Dendritic cell treated with granulocyte-macrophage colony-stimulating factor and Interleukin-4, amounts not matched to agents 40 ng/mL and 50 ng/mL, for 4 days (primary cell): Measurements from ENCODE around the gene EDC3.
"Not testable (repeated sequence)": the region's sequence is repeated elsewhere in the genome, so short reads cannot be mapped to it uniquely, and the experiment has no call there.

Experiments
- H3K27ac Mint-ChIP-seq: one replicate; pipeline ENCODE4 v1.8.0; 2022; ENCODE audit warnings: mild to moderate bottlenecking, mixed read lengths
- H3K27me3 Mint-ChIP-seq: one replicate; pipeline ENCODE4 v1.8.0; 2022; ENCODE audit warnings: mild to moderate bottlenecking, mixed read lengths
- H3K36me3 Mint-ChIP-seq: one replicate; pipeline ENCODE4 v1.8.0; 2022; ENCODE audit warnings: low read depth, mixed read lengths
- H3K4me1 Mint-ChIP-seq: one replicate; pipeline ENCODE4 v1.8.0; 2022; ENCODE audit warnings: low read depth, mixed read lengths
- H3K4me3 Mint-ChIP-seq: one replicate; pipeline ENCODE4 v1.8.0; 2022; ENCODE audit warnings: mild to moderate bottlenecking, moderate library complexity, mixed read lengths
- H3K9me3 Mint-ChIP-seq: one replicate; pipeline ENCODE4 v1.8.0; 2022; ENCODE audit warnings: mixed read lengths
- intact Hi-C: fragments of 100-400 bp; cut with micrococcal nuclease; formaldehyde crosslinking; loops from one replicate; pipeline ENCODE4 v1.15.0; 2022

The EDC3 gene

DNA sequence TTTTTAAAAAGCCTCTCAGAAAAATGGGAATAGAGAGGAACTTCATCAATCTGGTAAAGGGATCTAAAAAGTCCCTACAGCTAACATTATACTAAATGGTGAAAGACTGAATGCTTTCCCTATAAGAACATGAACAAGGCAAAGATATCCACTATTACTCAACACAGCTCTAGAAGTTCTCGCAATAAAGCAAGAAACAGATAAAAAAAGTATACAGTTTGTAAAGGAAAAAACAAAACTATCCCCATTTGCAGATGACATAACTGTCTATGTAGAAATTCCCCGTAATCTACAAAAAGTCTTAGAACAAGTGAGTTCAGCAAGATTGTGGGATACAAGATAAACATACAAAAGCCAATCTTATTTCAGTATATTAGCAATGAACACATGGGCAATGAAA lies 15.4 kb downstream of the EDC3 start:
- peaks cover 9% of the 10 kb centered on the region for H3K9me3 Mint-ChIP-seq
- H3K27ac Mint-ChIP-seq: no peak overlapping the region
- H3K4me3 Mint-ChIP-seq: no peak overlapping the region
- H3K27me3 Mint-ChIP-seq: no peaks in the 10 kb centered on the region
- no peaks in the 10 kb centered on the region for H3K4me1 Mint-ChIP-seq
- H3K36me3 Mint-ChIP-seq: peaks cover 19% of the 10 kb centered on the region
- intact Hi-C loops: no loop called here

DNA sequence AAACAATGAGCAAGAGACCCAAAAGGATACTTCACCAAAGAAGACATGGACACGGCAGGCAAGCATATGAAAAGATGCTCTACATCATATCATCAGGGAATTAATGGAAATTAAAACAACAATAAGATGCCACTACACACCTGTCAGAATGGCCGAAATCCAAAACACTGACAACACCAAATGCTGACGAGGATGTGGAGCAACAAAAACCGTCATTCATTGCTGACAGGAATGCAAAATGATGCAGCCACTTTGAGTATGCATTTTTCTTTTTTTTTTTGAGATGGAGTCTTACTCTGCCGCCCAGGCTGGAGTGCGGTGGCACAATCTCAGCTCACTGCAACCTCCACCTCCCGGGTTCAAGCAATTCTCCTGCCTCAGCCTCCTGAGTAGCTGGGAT lies 19.0 kb downstream of the EDC3 start:
- Mint-ChIP-seq H3K4me1 (no peaks in the 10 kb centered on the region), H3K36me3 (peaks cover 29% of the 10 kb centered on the region), H3K27ac (no peak overlapping the region), H3K9me3 (no peaks in the 10 kb centered on the region), H3K4me3 (no peak overlapping the region), H3K27me3 (no peaks in the 10 kb centered on the region)
- intact Hi-C loops: no loop called here

DNA sequence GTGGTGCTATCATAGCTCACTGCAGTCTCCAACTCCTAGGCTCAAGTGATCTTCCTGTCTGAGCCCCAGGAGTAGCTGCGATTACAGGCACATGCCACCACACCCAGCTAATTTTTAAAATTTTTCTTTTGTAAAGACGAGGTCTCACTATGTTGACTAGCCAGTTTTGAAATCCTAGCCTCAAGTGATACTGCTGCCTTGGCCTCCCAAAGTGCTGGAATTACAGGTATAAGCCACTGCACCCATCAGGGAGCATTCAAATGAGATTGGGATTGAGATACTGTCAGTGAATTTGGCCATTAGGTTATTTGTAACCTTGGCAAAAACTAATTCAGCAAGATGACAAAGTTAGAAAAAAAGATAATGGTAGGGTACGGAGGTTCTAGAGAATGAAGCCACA lies 21.7 kb downstream of the EDC3 start:
- Mint-ChIP-seq H3K9me3 (no peaks in the 10 kb centered on the region), H3K27ac (no peak overlapping the region), H3K4me3 (no peak overlapping the region), H3K27me3 (no peaks in the 10 kb centered on the region), H3K4me1 (no peaks in the 10 kb centered on the region), H3K36me3 (peaks cover 46% of the 10 kb centered on the region)
- intact Hi-C loops: no loop called here

DNA sequence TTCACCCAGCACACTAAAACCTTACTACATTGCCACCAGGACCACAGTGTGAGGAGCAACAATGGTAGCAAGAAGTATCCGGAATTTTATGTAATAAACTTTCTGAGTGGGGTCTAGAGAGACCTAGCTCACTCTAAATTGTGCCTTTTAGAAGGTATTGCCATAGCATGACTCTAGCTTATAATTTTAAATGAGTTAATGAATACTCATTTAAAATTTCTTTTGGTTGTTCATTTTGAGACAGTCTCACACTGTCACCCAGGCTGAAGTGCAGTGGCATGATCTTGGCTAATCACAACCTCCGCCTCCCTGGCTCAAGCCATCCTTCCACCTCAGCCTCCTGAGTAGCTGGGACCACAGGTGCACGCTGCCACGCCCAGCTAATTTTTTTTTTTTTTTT lies 26.2 kb downstream of the EDC3 start:
- Mint-ChIP-seq H3K4me1 (peaks cover 2% of the 10 kb centered on the region), H3K9me3 (no peaks in the 10 kb centered on the region), H3K36me3 (peaks cover 63% of the 10 kb centered on the region), H3K4me3 (no peak overlapping the region), H3K27ac (no peak overlapping the region), H3K27me3 (no peaks in the 10 kb centered on the region)
- intact Hi-C loops: no loop called here

DNA sequence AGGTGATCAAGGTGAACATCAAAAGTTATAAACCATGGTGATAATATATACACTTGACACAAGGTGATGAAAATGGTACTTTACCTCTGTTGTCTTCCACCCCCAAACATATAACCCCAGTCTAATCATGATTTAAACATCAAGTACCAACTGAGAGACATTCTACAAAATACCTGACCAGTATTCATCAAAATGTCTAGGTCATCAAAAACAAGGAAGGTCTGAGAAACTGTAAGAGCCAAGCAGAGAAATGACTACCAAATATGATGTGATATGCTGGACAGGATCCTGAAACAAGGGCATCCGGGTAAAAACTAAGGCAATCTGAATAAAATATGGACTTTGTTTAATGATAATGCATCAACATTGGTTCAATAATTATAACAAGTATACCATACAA lies 27.8 kb downstream of the EDC3 start:
- no peak overlapping the region for H3K4me3 Mint-ChIP-seq
- H3K9me3 Mint-ChIP-seq: no peaks in the 10 kb centered on the region
- intact Hi-C loops: no loop called here
- H3K27ac Mint-ChIP-seq: no peak overlapping the region
- H3K27me3 Mint-ChIP-seq: no peaks in the 10 kb centered on the region
- peaks cover 12% of the 10 kb centered on the region for H3K4me1 Mint-ChIP-seq
- peaks cover 46% of the 10 kb centered on the region for H3K36me3 Mint-ChIP-seq

DNA sequence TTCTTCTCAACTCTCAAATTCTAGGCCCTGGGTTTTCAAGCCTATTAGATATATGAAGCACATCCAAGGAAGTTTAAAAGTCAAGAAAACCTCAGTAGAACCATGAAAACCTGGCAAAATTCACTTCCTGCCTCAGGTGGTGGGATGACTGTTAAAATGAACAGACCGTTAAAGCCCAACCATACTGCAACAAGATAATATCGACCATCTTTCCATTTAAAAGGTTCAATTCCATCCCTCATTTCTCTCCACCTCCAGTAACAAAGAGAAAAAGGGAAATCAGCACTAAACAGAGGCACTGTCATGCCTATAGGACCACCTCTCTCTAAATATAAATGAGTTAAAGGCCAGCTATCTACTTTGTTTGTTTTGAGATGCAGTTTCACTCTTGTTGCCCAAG lies 31.2 kb downstream of the EDC3 start:
- Mint-ChIP-seq H3K36me3 (peaks cover 21% of the 10 kb centered on the region), H3K4me1 (peaks cover 12% of the 10 kb centered on the region), H3K4me3 (no peak overlapping the region), H3K9me3 (no peaks in the 10 kb centered on the region), H3K27me3 (no peaks in the 10 kb centered on the region), H3K27ac (no peak overlapping the region)
- intact Hi-C loops: no loop called here

DNA sequence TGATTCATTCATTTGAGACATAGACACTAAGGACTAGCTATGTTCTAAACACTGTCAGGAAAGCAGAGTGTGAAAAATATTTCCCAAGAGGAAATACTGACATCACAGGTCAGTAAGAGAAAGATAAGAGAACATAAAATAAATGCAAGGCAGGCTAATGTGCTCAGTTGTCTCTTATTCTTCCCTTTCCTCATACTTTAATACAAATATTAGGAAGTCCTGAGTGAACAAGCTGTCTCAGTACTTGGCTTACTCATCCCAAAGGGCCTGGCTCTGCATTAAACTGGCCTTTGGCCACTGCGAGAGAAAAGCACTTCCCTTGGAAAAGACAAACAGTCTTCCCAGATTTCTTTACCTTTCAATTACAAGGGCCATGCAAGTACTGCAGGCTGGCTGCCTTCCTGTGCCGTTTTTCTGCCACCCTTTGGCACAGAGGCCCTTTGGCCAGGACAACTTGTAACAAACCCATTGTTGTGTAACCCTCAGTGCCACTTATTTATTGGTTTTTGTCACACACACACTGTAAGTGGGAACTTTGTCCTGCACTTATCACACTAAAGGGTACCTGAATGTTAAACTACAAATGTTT lies 31.7 kb downstream of the EDC3 start:
- intact Hi-C loops: no loop called here
- no peaks in the 10 kb centered on the region for H3K9me3 Mint-ChIP-seq
- peaks cover 21% of the 10 kb centered on the region for H3K36me3 Mint-ChIP-seq
- H3K4me3 Mint-ChIP-seq: no peak overlapping the region
- no peaks in the 10 kb centered on the region for H3K27me3 Mint-ChIP-seq
- H3K4me1 Mint-ChIP-seq: peaks cover 12% of the 10 kb centered on the region
- H3K27ac Mint-ChIP-seq: no peak overlapping the region

DNA sequence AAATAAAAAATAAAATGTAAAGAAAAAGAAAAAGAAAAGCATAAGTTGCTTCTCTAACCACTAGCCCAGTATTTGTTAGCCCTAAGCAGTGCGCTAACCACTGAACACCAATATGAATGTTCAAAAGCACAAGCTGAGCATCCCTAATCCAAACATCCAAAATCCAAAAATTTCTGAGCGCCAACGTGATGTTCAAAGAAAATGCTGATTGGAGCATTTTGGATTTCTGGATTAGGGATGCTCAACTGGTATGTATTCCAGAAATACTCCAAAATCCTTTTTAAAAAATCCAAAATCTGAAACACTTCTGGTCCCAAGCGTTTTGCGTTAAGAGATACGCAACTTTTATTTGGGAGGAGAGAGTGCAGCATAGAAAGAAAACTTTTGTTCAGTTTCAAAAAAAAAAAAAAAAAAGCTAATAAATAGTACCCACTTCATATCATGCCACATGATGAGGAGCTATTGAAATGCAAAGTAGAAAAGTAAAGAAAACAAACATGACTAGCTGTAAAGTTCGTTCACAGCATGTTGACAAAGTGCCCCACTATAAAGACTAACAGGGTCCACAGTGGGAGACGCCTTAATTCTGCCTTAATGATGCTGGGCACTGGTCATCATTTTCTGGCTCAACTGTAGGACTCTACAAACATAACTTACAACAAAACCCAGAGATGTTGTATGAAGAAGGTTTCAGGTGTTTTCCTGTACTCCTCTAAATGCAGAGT lies 32.4 kb downstream of the EDC3 start:
- H3K4me1 Mint-ChIP-seq: peaks cover 12% of the 10 kb centered on the region
- intact Hi-C loops: no loop called here
- H3K27ac Mint-ChIP-seq: no peak overlapping the region
- no peaks in the 10 kb centered on the region for H3K27me3 Mint-ChIP-seq
- peaks cover 14% of the 10 kb centered on the region for H3K36me3 Mint-ChIP-seq
- no peak overlapping the region for H3K4me3 Mint-ChIP-seq
- no peaks in the 10 kb centered on the region for H3K9me3 Mint-ChIP-seq

DNA sequence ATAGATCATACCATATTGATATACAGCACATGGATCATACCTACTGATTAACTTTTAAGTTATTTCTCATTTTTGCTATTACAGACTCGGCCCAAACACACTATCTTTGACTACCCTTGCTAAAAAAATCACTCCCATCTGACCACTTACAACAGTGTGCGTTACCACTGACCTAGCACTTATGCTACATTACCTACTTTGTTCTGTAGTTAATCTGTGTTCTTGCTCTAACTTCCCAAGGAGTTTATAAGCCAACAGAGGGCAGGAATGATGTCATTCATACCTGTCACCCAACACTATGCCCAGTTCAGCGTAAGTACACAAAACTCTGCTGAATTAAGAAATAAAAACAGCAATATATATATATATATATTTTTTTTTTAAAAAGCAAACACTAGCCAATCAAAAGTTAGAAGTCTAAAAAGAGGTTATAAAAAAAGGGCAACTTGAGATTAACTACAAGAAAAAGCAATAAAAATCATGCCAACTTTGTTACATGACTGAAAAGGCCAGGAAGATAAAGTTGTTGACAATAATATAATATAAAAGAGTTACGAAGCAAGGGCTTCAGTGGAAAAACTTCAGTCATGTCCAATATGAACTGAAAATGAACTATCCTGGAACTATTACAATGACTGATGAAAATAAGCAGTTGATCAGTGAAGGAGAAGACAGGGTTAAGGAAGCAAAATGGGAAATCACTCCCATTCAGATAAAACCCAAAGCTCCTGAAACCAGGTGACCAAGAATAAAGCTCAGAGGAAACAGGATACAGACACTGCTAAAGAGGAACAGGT lies 33.6 kb downstream of the EDC3 start:
- intact Hi-C loops: no loop called here
- Mint-ChIP-seq H3K36me3 (peaks cover 6% of the 10 kb centered on the region), H3K27me3 (no peaks in the 10 kb centered on the region), H3K4me1 (peaks cover 12% of the 10 kb centered on the region), H3K4me3 (no peak overlapping the region), H3K9me3 (no peaks in the 10 kb centered on the region), H3K27ac (no peak overlapping the region)

DNA sequence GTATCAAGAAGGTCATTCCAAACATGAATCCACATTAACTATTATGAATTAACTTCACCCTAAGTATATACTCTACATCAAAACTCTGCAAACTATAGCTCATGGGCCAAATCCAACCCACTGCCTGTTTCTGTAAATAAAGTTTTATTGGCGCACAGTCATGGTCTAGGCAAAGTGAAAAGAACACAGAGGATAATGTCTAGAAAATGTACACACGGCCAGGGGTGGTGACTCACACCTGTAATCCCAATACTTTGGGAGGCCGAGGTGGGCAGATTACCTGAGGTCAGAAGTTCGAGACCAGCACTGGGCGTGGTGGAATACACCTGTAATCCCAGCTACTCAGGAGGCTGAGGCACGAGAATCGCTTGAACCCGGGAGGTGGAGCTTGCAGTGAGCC lies 34.5 kb downstream of the EDC3 start:
- H3K9me3 Mint-ChIP-seq, intact Hi-C loops, H3K36me3 Mint-ChIP-seq, H3K27me3 Mint-ChIP-seq, H3K27ac Mint-ChIP-seq, H3K4me3 Mint-ChIP-seq: not testable (repeated sequence)
- peaks cover 12% of the 10 kb centered on the region for H3K4me1 Mint-ChIP-seq

DNA sequence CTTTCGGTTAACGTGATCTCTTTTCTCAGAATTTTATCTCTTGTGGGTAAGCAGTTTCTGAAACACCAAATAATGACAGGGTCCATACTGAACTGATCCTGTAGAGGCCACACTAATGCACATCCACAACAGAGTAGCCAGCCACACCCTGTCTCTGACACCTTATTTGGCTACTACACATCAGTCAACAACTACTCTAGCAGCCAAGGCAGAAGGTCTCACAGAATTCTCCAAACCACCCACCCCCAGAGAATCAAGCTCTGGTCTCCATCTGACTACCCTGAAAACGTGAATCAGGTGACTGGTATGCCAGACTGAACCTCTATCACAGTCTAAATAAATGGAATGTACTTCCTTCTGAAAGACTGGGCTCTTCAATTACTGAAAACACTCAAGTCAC lies 38.0 kb downstream of the EDC3 start:
- no peaks in the 10 kb centered on the region for H3K9me3 Mint-ChIP-seq
- no peak overlapping the region for H3K4me3 Mint-ChIP-seq
- no peak overlapping the region for H3K27ac Mint-ChIP-seq
- H3K4me1 Mint-ChIP-seq: peaks cover 13% of the 10 kb centered on the region
- no peaks in the 10 kb centered on the region for H3K27me3 Mint-ChIP-seq
- intact Hi-C loops: no loop called here
- H3K36me3 Mint-ChIP-seq: peaks cover 26% of the 10 kb centered on the region

DNA sequence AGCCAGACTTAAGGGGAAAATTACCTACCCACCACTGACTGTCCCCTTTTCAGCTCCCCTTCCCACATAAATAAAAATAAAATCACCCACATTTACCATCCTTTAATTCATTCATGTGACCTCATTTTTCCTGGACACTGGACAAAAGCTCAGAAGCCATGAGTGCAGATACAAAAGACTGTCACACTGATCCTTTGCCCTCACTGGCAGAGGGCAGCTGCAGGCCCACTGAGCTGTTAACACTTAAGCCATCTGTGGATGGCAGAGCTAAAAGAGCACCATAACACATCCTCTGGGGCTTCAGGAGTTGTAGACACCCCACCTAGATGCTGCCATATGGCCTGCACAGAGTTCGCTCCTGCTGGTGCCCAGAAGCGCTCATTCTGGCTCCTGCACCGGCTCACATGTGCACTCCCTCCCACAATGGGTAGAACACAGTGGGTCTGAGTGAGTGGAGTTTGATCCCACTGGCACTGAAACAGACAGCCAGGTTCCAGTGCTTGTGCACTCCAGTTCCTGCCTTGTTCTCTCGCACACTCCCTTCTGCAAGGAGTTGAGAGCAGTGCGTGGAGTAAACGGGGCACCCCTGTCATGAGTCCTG lies 38.8 kb downstream of the EDC3 start:
- no peaks in the 10 kb centered on the region for H3K27me3 Mint-ChIP-seq
- H3K9me3 Mint-ChIP-seq: no peaks in the 10 kb centered on the region
- no peak overlapping the region for H3K4me3 Mint-ChIP-seq
- intact Hi-C loops: no loop called here
- no peak overlapping the region for H3K27ac Mint-ChIP-seq
- peaks cover 27% of the 10 kb centered on the region for H3K36me3 Mint-ChIP-seq
- H3K4me1 Mint-ChIP-seq: peaks cover 13% of the 10 kb centered on the region

DNA sequence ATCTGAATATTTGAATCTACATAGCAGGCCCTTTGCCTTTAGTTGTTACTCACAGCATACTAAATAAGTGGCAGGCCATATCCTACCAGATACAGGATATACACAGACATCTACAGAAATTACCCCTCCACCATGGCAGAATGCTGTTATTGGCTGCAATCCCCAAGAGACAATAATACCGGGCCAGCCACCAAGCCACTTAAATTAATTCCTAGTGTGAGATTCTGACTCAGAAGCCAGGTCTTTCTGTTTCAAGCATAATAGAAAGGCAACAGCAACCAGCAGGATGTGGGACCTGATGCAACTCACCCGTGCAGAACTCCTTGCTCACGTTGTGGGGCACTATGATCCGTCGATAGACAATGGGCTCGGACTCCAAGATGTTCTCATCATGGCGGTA lies 40.4 kb downstream of the EDC3 start:
- H3K4me3 Mint-ChIP-seq: no peak overlapping the region
- H3K27me3 Mint-ChIP-seq: no peaks in the 10 kb centered on the region
- peaks cover 13% of the 10 kb centered on the region for H3K4me1 Mint-ChIP-seq
- intact Hi-C loops: no loop called here
- H3K9me3 Mint-ChIP-seq: no peaks in the 10 kb centered on the region
- no peak overlapping the region for H3K27ac Mint-ChIP-seq
- peaks cover 27% of the 10 kb centered on the region for H3K36me3 Mint-ChIP-seq

DNA sequence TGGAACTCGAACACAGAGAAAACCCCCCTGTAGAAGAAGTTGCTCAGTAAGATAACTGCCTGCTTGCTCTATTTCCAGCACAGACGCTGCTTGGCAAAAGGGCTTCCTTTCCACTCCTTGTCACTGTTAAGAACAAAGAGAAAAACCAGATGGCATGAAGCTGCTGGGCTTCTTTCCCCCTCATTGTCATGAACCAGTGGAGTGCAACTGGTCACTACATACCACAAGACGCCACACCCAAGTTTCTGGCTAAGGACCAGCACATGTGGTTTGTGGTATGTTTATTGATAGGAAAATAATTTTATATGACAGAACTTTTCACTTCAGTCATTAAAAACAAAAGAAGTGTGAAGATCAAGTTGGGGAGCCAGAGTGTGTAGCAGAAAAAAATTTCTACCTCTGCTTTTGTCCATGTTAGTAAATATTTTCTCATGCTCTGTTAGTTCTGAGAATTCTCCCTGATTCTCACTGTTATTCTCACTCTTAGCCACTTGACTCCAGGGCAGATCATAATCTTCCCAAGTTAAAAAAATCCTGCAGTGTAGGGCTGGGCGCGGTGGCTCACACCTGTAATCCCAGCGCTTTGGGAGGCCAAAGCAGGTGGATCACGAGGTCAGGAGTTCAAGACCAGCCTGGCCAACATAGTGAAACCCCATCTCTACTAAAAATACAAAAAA lies 42.3 kb downstream of the EDC3 start:
- Mint-ChIP-seq H3K4me3 (no peak overlapping the region), H3K4me1 (peaks cover 16% of the 10 kb centered on the region), H3K27me3 (no peaks in the 10 kb centered on the region), H3K36me3 (peaks cover 27% of the 10 kb centered on the region), H3K9me3 (no peaks in the 10 kb centered on the region), H3K27ac (no peak overlapping the region)
- intact Hi-C loops: no loop called here
